Kidney glomerular epithelial cell (primary cell): ENCODE data around the gene RNF227.
"Not testable (repeated sequence)": the region's sequence is repeated elsewhere in the genome, so short reads cannot be mapped to it uniquely, and the experiment has no call there.

Source experiments
- DNase-seq: peaks from one replicate; lab custom pipeline; 2025; lab: John Stamatoyannopoulos, UW

RNF227 gene

GRCh38 chr17:7864384-7864783, 51.7 kb downstream of the RNF227 start:
- not testable (repeated sequence) for DNase-seq
